Measurements from ENCODE around the gene FFAR3. TPM values are rescaled to one million over a fixed set of nuclear protein-coding genes. Genes with fewer than 3 reads are reported as not detected.

The FFAR3 gene
- total RNA-seq, 2 experiments from 2014 or later, result not detected

- no peaks in the 10 kb centered on the region for H3K4me1 Mint-ChIP-seq (ENCODE audit: low read depth)
- no peak for DNase-seq
- H3K27ac ChIP-seq (ENCODE audit: low read depth in 1 of 2, low read length in 2 of 2), result no peak overlapping the region
These were observed 38.1 kb downstream of the FFAR3 start for GRCh38 chr19:35396240-35396885.

GRCh38 chr19:35397064-35397463 lies 38.8 kb downstream of the FFAR3 start:
- Histone ChIP-seq H3K36me3 (ENCODE audit: insufficient read depth, low read length) (no peaks in the 10 kb centered on the region), H3K27ac (ENCODE audit: low read depth in 1 of 2, low read length in 2 of 2) (no peak overlapping the region), H3K9me3 (ENCODE audit: control insufficient read depth in 1 of 2, insufficient read depth in 1 of 2, low read length in 2 of 2) (no peaks in the 10 kb centered on the region), H3K4me1 (ENCODE audit: insufficient read depth, low read length) (no peaks in the 10 kb centered on the region), H3K27me3 (ENCODE audit: control insufficient read depth in 1 of 2, insufficient read depth in 2 of 2, low read length in 2 of 2) (no peaks in the 10 kb centered on the region), H3K4me3 (ENCODE audit: low read length) (no peak overlapping the region)
- Mint-ChIP-seq H3K4me3 (no peak overlapping the region), H3K27ac (no peak overlapping the region), H3K4me1 (ENCODE audit: low read depth) (no peaks in the 10 kb centered on the region), H3K9me3 (no peaks in the 10 kb centered on the region), H3K27me3 (no peaks in the 10 kb centered on the region), H3K36me3 (ENCODE audit: low read depth) (no peaks in the 10 kb centered on the region)
- ChIA-PET POLR2A (no interaction called here), CTCF (no interaction called here)
- TF ChIP-seq, protein P1, sequence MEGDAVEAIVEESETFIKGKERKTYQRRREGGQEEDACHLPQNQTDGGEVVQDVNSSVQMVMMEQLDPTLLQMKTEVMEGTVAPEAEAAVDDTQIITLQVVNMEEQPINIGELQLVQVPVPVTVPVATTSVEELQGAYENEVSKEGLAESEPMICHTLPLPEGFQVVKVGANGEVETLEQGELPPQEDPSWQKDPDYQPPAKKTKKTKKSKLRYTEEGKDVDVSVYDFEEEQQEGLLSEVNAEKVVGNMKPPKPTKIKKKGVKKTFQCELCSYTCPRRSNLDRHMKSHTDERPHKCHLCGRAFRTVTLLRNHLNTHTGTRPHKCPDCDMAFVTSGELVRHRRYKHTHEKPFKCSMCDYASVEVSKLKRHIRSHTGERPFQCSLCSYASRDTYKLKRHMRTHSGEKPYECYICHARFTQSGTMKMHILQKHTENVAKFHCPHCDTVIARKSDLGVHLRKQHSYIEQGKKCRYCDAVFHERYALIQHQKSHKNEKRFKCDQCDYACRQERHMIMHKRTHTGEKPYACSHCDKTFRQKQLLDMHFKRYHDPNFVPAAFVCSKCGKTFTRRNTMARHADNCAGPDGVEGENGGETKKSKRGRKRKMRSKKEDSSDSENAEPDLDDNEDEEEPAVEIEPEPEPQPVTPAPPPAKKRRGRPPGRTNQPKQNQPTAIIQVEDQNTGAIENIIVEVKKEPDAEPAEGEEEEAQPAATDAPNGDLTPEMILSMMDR (IDR thresholded peaks at IDR 0.05), result no peak
- intact Hi-C loops (cut with DNase I, micrococcal nuclease), result no loop called here
- no peak for DNase-seq
- no peak for ATAC-seq (ENCODE audit: poor library complexity)

More at GRCh38 chr19:35396240-35396885, 38.1 kb downstream of the FFAR3 start:
- ATAC-seq (ENCODE audit: poor library complexity), result no peak
- ChIA-PET POLR2A (no interaction called here), CTCF (interaction anchor here (0.7 kb wide), 1 partner anchor 44 kb away, joined by 3 read pairs; no protein-coding TSS in a partner anchor)
- Histone ChIP-seq H3K4me3 (ENCODE audit: low read length) (no peak overlapping the region), H3K36me3 (ENCODE audit: insufficient read depth, low read length) (no peaks in the 10 kb centered on the region), H3K4me1 (ENCODE audit: insufficient read depth, low read length) (no peaks in the 10 kb centered on the region), H3K27me3 (ENCODE audit: control insufficient read depth in 1 of 2, insufficient read depth in 2 of 2, low read length in 2 of 2) (no peaks in the 10 kb centered on the region), H3K9me3 (ENCODE audit: control insufficient read depth in 1 of 2, insufficient read depth in 1 of 2, low read length in 2 of 2) (no peaks in the 10 kb centered on the region)
- H3K4me3 Mint-ChIP-seq, result no peak overlapping the region
- H3K27ac Mint-ChIP-seq, result no peak overlapping the region
- intact Hi-C loops (cut with DNase I, micrococcal nuclease), result no loop called here
- H3K9me3 Mint-ChIP-seq, result no peaks in the 10 kb centered on the region
- no peaks in the 10 kb centered on the region for H3K36me3 Mint-ChIP-seq (ENCODE audit: low read depth)
- TF ChIP-seq, protein P1 (IDR thresholded peaks at IDR 0.05), result no peak
- H3K27me3 Mint-ChIP-seq, result no peaks in the 10 kb centered on the region

- CTCF ChIA-PET, result no interaction called here
- Mint-ChIP-seq H3K36me3 (ENCODE audit: low read depth) (no peaks in the 10 kb centered on the region), H3K27me3 (no peaks in the 10 kb centered on the region), H3K27ac (no peak overlapping the region), H3K4me1 (ENCODE audit: low read depth) (no peaks in the 10 kb centered on the region), H3K4me3 (no peak overlapping the region), H3K9me3 (no peaks in the 10 kb centered on the region)
- intact Hi-C loops (cut with DNase I, micrococcal nuclease), result no loop called here
- Histone ChIP-seq H3K36me3 (ENCODE audit: insufficient read depth, low read length) (no peaks in the 10 kb centered on the region), H3K4me3 (ENCODE audit: low read length) (no peak overlapping the region), H3K27ac (ENCODE audit: low read depth in 1 of 2, low read length in 2 of 2) (no peak overlapping the region), H3K4me1 (ENCODE audit: insufficient read depth, low read length) (peaks cover 3% of the 10 kb centered on the region), H3K9me3 (ENCODE audit: control insufficient read depth in 1 of 2, insufficient read depth in 1 of 2, low read length in 2 of 2) (no peaks in the 10 kb centered on the region), H3K27me3 (ENCODE audit: control insufficient read depth in 1 of 2, insufficient read depth in 2 of 2, low read length in 2 of 2) (no peaks in the 10 kb centered on the region)
- ATAC-seq (ENCODE audit: poor library complexity) (no peak), DNase-seq (no peak)
- TF ChIP-seq, protein P1 (IDR thresholded peaks at IDR 0.05), result no peak
- POLR2A ChIA-PET, result no interaction called here
These were observed 40.3 kb downstream of the FFAR3 start for GRCh38 chr19:35398570-35398969.
